NCI-H2196 (cell line): ENCODE measurements around the gene SLC23A3.

ENCODE experiments used
- DNase-seq: peaks from one replicate; lab custom pipeline; 2025; ENCODE audit not compliant: unreplicated experiment; lab: John Stamatoyannopoulos, UW

SLC23A3 gene

DNA sequence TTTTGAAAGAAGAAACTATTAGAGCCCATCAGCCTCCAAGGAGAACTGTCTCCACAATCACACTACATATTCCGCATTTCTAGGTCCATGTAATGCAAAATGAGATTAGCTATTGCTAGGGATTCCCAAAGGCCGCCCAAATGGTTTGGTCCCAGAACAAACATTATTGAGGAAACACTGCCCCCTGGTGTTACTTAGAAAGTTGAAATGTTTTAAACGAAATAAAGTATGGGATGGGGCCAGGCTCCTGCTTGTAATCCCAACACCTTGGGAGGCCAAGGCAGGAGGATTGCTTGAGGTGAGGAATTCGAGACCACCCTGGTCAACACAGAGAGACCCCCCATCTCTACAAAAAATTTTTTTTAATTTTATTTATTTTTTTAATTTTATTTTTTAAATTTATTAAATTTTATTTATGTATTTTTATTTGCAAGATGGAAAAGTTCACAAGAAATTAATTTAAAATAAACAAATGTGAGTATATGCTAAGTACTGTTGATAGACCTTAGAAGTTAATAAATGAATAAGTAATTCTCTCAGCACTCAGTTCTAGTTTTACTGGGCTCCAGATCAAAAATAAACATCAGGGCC lies 14.7 kb downstream of the SLC23A3 start:
- peak; percentile 86 for DNase-seq

DNA sequence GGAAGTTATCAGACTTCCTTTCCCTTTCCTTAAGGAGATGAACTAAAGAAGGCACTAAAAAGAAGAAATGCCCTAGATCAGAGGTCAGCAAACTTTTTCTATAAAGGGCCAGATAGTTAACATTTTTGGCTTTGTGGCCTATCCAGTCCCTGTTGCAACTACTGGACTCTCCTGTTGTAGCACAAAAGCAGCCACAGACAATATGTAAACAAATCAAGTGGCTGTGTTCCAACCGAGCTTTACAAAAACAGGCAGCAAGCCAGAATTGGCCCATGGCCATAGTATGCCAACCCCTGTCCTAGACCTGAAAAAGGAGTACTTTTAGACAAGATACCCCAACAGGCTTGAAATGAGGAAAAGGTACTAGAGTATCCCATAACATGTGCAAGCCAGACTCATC lies 20.2 kb downstream of the SLC23A3 start:
- DNase-seq, result peak; percentile 69

DNA sequence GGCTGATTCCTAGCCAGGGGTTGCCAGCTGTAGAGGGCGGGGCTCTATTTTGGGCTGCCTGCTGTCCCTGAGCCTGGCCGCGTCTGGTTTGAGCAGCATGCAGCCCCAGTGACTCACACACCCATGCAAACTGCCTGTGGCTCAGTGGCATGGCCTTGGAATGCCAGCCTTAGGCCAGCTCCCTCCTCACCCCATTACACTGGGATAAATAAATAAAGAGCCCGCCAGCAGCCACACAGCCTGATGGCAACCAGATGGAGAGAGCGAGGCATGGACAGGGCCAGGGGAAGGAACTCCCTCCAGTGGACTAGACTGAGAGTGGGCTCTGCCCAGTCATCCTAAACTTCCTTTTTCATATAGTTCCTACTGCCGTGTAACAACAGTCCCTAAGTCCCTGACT lies 27.5 kb downstream of the SLC23A3 start:
- no peak for DNase-seq

DNA sequence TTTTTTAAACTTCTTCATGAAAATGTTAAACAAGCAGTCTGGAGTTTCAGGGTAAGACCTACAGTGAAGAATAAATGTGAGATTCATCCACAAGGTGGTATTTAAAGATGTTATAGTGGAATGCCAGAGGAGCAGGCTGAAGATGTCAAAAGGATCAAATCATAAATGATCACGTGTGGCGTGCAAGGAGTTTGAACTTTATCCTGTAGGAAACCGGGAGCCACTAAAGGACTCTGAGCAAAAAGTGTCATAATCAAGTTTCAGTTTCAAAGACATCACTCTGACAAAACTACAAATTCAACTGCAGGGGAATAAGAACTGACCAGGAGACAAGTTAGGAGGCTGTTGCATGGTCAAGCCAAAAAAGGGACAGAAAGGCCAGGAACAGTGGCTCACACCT lies 29.1 kb downstream of the SLC23A3 start:
- DNase-seq, result no peak

DNA sequence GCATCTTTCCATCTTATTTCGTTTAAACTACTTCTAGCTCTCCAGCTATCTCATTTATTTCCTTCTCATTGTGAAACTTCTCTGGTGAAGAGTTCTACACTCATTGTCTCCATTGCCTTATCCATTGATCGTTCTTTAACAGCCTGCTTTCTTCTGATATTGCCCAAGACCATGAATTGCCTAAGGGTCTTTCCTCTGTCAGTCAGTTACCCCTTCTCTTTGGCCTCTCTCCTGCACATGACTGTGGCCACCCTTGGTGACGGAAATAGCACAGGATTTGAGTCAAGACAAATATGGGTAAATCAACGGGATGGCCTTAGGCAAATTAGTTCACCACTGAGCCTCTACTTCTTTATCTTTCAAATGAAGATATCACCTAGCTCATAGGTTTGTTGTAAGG lies 35.9 kb downstream of the SLC23A3 start:
- DNase-seq, result no peak

DNA sequence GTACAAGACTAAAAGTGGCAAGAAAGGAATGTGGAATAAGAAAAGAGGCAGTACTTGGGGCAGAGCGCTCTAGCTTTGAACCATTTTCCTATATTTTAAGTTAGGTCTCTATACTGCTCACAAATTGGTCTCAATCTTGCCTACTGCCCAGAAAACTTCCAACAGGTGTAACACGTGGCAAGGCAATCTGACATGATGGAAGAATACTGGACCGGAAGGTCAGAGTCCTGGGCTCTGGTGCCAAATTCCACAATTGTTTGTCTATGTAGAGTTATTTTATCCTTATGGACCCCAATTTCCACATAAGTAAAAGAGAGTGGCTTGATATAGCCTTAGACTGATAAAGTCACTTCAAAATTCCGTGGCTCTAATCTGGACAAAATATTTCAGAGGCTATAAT lies 38.1 kb downstream of the SLC23A3 start:
- DNase-seq, result no peak

DNA sequence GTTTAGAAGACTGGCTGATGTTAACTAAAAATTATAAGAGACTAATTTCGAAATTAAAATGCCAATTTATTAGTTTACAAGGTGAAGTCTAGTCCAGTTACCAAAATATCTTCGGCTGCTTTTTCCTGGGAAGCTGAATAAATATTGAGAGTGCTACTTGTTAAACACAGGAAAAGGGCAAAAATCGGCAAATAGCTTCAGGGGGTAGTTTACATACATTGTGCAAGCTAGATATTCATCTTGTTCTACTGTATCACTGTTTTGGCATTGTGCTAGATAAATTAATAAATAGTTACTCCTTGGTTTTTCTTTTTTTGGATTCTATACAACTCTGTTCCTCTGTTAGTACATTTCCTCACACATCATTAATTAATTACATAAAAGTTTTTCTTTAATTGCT lies 38.5 kb downstream of the SLC23A3 start:
- no peak for DNase-seq

DNA sequence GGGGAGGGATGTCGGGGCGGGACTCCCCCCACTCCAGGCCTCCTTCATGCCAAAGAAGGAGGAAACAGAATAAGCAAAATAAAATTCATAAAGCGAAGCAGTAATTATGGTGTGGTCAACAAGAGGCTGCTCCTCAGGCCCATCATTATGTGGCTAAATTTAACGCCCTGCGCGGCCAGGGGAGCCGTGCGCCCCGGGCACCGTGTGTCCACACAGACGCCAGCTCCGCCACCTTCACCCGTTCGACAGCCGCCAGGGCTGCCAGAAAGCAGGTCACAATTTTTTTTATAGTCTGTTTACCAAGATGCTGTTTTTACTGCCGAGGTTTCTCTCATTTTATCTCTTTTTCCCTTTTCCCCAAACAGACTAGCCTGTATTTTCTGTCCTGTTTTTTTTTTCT lies 40.2 kb downstream of the SLC23A3 start:
- no peak for DNase-seq

DNA sequence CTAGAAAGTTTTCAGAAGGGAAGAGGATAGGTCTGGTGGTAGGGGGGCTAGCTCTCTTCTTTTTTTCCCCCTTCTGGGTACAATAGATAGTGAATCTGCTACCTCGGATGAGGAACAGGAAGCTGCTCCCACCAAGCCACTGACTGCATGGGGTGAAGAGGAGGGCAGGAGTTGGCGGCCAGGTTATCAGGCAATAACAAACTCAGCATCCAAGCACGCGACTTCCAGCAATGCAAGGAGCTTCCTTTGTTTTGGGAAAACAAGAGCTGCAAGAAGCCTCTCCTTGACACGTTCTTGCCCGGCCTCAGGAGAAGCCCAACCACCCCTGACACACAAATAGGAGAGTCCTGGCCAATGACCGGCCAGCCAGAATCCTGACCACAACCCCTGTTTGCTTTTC lies 41.4 kb downstream of the SLC23A3 start:
- DNase-seq, result no peak

DNA sequence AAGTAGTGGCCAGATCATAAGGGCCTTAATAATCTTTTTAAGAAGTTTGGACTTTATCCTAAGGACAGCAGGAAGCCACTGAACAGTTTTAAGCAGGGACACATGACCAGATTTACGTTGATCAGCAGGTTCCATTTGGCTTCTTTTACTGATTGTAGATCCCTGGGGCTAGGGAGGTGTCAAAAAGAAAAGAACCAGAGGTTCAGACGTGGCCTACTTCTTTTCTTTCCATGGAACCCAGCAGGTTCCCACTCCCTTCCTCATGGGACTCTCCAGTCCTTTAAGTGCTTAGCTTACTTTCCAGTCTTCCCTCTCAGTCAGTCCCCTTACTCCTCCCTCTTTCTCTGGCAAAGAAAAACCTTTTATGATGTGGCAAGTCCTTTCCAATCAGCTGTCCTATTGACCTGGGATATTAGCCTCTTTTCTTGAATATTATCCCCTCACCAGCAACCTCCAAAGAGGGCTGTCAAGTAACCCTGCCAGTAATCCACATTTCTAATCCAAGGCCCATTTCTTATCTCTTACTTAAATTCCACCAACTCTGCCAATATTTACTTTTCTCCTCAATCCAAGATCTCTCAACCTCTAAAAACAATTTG lies 42.7 kb downstream of the SLC23A3 start:
- DNase-seq, result no peak

DNA sequence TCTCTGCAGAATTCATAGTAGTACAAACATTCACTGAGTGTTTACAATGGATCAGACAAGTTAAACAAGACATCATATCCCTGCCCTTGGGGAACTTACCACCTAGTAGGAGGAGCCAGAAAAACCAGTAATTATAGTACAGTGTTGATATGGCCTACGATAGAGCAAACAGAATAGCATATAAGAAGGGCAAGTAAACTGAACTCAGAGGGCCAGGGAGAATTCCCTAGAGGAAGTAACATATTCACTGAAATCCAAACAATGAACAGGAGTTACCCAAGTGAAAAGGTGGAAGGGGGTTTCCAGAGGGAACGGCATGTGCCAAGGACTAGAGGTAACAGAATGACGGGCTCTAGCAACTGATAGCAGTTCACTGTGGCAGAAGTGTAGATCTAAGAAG lies 43.3 kb downstream of the SLC23A3 start:
- no peak for DNase-seq

DNA sequence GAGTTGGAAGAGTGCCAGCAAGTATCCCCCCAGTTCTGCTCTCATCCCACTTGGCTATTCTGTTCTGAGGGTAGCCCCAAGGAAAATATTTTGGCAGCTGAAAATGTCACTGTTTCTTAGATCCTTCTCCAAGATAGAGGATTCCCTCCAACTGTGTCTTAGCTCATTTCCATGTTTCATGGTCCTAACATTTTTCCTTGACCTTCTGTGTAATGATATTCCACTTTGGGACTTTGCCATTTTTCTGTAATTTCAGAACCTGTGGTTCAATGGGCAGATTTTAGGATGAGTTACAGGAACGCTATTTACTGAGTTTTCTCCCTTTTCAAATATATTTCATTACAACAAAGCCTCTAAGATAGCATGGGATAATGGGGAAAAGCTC lies 44.0 kb downstream of the SLC23A3 start:
- DNase-seq, result no peak

DNA sequence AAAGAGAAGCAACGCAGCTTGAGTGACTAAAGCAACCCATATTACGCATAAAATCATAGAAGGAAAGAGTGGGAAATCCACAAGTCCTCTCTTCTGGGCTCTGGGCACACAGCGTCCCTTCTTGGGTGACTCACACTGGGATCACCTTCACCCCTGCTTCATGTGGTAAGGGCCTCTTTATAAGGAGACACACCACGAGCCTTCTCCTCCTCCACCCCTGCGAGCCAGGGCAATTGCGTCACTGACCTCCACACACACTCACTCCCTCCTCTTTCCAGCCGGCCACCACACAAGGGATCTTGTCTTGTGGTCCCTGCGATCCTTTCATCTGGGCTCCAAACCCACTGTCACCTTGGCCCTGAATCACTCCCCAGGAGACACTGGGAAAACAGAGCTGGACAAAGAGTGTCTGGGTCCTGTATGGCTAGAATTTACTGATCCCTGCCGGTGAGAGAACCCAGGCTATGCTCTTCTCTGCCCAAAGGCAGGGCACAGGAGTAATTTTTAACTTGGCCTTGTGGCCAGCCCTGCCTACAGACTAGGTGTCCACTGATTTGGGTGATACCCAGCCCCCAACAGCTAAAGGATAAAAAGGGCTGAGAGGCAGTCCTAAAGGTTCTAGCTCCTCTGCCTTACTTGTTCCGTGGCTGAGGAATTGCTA lies 44.5 kb downstream of the SLC23A3 start:
- no peak for DNase-seq

DNA sequence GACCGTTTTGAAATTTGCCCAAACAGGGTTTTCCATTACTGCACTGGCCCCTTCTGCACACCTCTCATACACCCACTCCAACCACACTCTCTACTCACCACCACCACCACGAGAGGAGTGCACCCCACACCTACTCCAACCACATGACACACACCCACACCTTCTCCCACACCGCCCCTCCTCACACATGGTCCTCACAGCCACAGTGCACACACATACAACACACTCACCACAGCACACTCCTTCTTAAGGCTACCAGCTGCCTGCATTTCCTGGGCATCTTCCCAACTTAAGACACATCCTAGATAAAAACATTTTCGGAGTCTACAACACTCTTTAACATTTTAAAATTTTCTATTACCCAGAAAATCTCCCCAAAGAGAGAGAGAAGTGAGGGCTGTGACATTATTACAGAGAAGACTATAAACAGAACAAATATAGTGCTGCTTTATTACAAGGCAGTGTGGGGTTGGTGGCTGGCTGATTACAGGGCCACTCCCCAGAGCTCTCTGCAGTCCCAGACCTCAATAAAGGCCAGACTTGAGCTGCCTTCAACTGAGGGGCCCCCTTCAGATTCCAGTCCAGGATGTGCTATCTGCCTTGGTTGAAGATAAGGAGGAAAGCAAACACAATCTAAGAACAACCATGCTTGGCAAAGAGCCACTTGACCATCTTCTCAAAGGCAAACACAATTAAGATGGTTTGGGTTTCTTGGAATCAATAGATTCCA lies 45.3 kb downstream of the SLC23A3 start:
- DNase-seq, result no peak

DNA sequence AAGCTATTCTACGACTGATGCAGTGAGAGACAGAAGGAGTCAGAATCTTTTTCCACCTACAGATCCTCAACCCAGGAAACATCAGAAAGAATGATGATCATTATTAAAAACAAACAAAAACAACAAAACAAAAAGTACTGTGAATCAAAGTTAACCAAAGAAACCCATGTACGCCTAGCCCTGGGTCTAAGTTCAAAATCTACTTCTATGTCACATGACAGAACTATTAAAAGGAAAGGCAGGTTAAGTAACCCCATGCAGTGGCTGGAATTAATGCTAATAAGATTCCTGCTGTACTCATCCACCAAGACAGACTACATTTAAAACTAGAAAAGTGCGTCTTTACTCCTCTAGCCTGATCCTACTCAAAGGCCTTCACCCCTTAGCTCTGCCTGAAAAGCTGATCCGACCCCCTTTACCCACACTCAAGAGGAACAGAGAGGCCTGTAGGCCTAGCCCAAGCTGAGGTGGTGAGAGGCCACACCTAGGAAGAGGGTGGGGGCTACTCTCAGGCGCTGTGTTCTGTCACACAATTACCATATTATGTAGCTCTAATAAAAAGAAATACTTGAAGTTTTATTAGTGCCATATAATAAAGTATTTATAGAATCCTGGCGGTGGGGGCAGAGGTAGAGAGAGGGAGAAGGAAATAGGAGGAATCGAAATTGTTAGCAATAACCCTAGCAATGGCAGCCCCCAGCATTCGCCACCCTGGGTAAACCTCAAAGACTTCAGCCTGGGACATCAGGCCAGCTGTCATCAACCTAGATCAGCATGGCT lies 46.3 kb downstream of the SLC23A3 start:
- no peak for DNase-seq

DNA sequence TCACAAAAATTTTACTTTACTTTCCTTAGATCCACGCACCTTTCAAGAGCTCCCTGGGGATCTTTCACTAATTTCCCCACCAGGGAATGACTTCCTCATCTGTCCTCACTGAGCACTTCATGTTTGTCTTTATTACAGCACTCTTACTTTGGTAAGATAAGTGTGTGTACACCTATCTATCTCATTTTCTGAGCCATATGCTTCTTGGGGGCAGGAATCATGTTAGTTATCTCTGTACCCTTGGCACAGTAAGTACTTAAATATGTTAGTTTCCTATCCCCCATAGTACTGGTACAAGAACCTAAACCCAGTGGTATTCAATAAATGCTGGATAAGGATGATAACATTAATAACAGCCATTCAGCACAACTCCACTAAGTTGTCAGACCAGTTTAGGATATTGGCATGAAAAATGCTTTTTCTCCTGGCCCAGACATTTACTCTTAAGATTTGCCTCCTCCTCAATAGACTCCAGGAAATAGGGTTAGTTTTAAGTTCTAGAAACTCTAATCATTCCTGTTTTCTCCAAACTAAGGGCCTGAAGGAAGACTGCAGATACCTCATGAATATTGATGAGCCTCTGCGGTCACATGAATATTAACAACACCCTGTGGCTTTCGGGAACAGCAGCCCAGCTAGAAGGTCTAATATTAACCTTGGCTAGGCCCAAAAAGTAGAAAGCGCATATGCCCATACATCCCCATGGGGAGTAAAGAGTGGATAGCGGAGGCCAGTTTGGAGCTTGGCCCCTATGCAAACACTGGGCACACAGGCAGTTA lies 47.4 kb downstream of the SLC23A3 start:
- DNase-seq, result no peak

DNA sequence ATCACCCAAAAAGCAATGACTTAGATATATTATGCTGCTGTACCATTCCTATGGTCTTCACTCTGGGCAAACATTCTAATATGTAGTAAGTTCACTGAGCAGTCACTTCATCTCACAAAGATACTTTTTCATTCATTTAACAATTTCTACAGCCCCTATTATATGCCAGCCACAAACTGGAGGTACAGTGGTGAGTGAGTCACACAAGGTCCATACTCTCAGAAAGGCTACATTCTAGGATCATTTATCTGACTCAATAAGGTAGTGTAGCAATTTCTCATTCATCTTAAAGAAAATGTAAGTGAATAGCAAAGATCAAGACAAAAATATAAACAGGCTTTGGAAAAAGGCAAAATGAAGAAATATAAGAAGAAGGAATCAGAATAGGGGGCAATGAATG lies 49.7 kb downstream of the SLC23A3 start:
- DNase-seq, result no peak

DNA sequence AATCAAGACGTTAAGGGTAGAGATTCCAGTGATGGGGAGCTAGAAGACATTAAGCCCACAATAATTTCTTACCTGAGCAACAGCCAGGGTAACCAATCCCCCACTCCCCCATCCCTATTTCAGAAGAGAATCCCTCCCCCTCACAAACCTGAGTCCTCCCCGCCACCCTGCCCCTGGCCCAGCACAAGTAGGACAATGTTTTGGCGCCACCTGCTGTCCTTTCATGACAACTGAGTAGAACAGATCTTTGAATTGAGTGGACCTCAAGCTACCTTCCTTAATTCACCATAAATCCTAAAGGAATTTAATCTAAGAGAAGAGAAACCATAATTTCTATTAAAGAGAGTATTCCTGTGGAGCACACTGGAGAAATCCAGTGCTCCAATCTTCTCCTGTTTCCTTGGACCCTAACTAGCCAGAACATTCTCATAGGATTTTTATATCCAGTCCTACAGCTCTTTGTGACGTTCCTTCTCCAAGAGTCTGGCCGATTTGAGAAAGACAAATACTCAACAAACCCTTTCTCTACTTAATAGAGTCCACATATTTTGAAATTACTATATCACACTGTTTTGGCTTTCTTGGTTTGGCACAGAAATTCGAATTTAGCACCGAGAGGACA lies 50.3 kb downstream of the SLC23A3 start:
- peak; percentile 69 for DNase-seq

DNA sequence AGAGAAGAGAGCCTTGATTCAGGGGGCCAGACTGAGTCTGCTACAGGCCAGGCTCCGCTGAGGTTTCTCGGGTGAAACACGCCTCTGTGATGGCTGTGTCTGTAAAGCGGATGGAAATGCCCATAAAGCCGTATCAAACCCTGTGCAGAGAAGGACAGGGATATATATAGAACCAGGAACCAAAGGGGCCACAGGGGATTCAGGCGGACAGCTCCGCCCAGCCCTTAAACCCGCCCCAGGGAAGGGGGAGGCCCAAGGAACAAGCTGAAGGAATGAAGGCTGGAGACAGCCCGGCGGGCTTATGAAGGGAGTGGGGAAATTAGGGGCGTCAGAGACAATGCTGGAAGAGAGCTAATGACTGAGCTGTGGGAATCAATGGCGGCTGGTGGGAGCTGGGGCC lies 51.3 kb downstream of the SLC23A3 start:
- no peak for DNase-seq
